Measurements from ENCODE around the gene CTNNBL1. TPM values are rescaled to one million over a fixed set of nuclear protein-coding genes. Genes with fewer than 3 reads are reported as not detected.

CTNNBL1 gene
- total RNA-seq, 1 donor from 2014 or later = 60.9 TPM

DNA sequence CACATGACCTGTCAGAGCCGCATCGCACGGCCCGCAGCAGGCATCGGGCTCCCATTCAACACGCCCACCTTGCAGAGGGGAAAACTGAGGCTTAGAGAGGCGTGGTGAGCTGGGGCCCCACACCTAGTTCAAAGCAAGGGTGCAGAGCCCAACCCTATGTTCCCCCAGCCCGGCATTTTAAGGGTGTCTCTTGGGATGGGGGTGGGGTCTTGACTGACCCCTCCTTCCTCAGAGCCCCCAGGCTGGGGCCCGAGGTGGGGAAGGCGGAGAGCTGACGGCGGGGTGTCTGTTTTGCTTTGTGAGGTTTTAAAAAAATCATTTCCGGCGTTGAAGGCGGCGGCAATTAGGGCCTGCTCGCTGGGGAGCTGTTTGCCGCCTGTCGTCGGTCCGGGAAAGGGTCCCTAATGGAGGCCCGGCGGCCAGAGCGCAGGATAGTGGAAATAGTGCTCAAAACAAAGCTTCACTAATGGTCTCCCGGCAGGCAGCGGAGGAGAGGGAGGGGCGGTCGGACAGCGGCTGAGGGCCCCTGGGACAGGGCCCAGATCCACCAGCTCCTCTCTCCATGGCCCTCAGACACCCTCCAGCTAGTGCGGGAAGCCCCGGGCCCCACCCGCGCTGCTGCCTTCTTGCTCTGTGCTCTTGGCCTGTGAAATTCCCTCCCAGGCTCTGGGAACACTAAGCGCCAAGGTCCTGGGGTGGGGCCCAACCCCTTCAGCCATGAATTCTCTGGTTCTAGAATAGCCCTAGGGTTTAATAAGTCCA lies 221.0 kb downstream of the CTNNBL1 start:
- DNase-seq = no peak
- intact Hi-C loops (cut with DNase I) = no loop called here
- ATAC-seq (ENCODE audit: poor library complexity) = peak; percentile 32

DNA sequence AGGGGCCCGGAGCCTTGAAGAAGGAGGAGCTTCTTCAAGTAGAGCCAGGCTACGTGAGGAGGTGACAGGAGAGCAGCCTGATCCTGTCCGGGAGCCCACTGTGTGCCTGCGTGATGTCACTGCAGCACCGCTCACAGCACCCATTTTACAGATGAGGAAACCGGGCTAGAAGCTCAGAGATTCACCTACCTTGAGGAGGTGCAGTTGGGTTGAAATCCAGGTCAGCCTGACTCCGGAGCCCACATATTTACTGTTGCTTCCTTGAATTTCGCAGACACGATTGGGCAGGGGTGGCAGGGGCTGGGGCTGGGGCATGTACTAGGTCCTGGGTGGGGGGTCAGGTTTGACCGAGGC lies 221.6 kb downstream of the CTNNBL1 start:
- no peak for ATAC-seq (ENCODE audit: poor library complexity)
- intact Hi-C loops (cut with DNase I) = no loop called here
- no peak for DNase-seq

DNA sequence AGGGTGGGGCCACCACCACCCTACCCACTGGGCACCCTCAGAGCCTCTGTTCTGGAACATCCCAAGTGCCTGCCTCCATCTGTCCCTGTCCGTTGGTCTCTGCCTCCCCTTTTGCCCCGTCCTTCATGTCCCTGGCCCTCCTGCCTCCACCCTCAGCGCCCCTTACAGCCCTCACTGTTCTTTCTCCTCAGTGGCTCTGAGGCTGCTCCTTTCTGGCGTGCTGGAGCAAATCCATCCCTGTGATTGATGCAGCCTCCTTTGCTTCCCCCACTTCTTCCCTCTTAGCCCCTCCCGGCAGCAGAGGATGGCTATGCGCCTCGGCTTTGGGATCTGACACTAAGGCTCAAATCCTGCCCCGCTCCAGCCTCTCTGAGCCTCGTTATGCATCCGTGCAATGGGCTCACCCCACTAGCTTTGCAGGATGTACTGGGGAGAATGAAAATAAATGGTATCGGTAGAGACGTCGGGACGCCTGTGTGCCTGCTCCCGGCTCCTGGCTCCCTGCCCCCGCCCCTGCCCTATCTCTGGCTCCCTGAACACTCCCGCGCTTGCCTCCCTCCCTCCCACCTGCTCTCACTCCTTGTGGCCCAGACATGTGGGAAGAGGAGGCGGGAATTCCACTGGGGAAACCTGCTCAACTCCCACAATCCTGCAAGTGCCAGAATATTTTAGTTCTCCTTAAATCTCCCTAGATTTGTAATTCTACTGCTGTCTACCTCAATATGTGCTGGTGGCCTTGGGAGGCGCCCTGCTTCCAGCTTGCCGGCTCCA lies 222.2 kb downstream of the CTNNBL1 start:
- intact Hi-C loops (cut with DNase I) = no loop called here
- ATAC-seq (ENCODE audit: poor library complexity) (peak; percentile 36), DNase-seq (no peak)

DNA sequence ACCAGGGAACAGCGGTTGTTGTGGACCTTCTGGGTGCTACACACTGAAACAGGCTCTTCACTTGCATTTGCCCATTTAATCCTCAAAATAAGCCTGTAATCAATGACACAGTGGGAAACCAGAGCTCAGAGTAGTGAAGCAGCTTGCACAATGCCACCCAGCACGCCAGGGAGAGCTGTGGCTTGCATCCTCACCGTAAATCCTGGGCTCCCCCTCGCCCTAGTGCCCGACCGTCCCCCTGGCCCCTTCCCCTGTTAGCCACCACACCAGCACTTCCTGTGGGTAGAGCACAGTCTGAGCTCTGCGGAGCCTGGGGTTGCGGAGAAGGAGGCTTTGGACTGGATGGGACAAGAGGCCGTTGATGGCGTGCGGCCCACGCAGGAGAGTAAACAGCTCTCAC lies 223.6 kb downstream of the CTNNBL1 start:
- intact Hi-C loops (cut with DNase I) = no loop called here
- no peak for DNase-seq
- ATAC-seq (ENCODE audit: poor library complexity) = no peak

DNA sequence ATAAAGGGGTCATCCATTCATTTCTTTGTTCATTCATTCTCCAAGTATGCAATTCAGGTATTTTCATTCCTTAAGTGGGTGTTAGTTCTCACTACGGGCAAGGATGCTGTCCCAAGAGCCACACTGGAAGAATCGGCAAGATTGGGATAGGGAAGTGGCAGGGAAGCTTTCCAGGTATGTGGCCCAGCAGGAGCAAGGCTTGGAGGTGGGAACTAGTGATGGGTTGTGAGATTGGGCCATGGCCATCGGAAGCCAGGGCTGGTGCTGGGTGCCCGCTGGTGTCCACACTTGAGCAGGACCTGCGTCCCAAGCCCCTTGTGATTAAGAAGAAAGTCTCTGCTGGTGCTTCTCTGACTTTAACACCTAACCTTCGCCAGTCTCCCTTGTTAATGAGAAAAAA lies 224.2 kb downstream of the CTNNBL1 start:
- DNase-seq (no peak), ATAC-seq (ENCODE audit: poor library complexity) (no peak)
- intact Hi-C loops (cut with DNase I) = no loop called here

DNA sequence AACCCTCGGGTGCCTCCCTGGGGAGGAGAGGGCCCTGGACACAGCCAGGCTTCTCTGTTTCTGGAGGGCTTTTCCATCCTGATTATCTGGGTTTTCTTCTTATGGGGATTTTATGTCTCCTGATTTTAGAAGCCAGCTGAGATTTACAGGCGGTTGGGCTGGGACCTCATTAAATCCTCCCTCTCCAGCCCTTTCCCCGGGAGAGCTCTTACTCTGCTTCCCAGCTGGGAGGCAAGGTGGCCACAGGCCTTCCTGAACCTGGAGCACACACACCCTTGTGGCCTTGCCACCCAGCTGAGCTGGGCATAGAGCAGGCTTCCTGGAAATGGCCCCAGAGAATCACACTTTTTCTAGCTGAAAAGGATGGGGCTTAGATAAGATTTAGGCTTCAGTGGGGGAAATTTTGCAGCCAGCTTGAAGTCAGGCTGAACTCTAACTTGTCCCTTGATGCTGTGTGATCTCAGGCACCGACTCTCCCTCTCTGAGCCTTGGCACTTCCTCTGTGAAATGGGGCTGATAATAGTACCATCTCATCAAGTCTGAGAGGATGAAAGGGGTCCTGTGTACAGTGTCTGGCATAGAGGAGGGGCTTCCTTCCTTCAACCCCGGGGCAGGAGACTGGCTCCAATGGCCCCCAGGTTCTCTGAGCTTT lies 225.7 kb downstream of the CTNNBL1 start:
- ATAC-seq (ENCODE audit: poor library complexity) (no peak), DNase-seq (no peak)
- intact Hi-C loops (cut with DNase I) = no loop called here

DNA sequence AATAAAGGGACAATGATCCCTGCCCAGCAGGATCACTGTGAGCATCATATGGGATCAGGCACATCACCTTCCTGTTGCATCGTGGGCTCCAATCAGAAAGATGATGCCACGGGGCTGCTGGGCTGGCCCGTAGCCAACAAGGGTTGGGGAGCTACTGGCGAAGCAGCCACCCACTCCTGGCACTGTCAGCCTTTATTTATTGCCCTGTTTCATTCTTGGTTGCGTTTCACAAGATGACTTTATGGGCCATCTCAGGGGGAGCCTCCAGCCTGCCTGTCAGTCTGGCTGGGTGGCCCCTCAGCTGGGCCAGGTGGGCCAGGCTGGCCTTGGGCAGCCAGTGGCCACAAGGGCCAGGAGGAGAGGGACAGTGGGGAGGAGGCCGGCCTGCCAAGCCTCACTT lies 226.4 kb downstream of the CTNNBL1 start:
- ATAC-seq (ENCODE audit: poor library complexity) (no peak), DNase-seq (no peak)
- intact Hi-C loops (cut with DNase I) = no loop called here

DNA sequence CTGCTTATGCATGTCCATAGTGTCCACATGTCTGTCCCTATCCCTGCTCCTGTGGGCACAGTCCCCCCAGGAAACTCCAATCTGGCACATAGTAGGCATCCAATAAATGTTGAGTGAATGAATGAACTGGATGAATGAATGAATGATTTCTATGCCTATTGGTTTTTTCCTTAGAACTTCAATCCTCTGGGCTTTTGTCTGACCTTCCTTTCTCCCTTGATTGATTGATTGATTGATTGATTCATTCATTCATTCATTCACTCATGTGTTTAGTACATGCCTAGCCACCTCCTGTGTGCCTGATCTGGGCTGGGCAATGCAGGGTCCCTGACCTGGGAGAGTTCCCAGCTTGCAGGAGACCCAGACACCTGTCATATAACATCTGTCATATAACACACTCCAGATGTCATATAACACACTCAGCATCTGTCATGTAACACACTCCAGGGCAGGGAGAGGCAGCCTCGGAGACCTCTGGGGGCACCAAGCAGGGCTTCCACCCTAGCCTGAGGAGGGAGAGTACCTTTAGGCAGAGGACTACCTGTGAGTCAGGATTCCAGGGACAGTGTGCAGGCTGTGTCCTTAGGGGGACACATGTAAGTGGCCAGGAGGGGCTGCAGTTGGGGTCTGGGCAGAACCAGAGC lies 227.0 kb downstream of the CTNNBL1 start:
- ATAC-seq (ENCODE audit: poor library complexity) = no peak
- DNase-seq = no peak
- intact Hi-C loops (cut with DNase I) = no loop called here

DNA sequence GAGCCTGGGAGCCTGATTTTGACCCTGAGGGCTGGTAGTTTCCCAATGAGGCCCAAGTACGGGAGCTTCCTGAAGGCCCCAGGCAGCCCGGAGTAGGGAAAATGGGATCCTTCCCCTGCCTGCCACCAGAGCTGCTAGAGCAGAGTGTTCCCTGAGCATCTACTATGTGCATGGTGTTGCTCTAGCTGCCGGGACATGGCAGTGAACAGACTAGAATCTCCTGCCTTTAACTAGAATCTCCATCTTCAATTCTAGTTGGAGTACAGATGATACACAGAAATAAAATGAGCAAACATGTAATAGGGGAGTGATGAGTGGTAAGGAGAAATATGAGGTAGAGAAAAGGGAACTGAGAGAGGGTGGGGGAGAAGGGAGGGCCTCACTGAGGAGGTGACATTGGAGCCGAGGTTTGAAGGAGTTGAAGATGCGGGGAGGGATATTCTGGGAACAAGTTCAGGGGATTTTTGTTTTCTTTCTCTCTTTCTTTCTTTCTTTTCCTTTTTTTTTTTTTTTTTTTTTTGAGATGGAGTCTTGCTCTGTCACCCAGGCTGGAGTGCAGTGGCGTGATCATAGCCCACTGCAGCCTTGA lies 227.6 kb downstream of the CTNNBL1 start:
- no peak for DNase-seq
- intact Hi-C loops (cut with DNase I) = no loop called here
- ATAC-seq (ENCODE audit: poor library complexity) = no peak

Other genes with a start within 250 kb of the CTNNBL1 start
- gene NNAT, start 172.8 kb upstream of the CTNNBL1 start, total RNA-seq = not detected
- 90.2 TPM for gene BLCAP, start 166.2 kb upstream of the CTNNBL1 start, total RNA-seq
- gene VSTM2L, start 209.1 kb downstream of the CTNNBL1 start, total RNA-seq = 17.0 TPM